ENCODE data around the gene JAKMIP1. TPM values are rescaled to one million over a fixed set of nuclear protein-coding genes. Genes with fewer than 3 reads are reported as not detected.

The JAKMIP1 gene
- polyA plus RNA-seq, 1 donor from 2014 or later: 15.3 TPM

DNA sequence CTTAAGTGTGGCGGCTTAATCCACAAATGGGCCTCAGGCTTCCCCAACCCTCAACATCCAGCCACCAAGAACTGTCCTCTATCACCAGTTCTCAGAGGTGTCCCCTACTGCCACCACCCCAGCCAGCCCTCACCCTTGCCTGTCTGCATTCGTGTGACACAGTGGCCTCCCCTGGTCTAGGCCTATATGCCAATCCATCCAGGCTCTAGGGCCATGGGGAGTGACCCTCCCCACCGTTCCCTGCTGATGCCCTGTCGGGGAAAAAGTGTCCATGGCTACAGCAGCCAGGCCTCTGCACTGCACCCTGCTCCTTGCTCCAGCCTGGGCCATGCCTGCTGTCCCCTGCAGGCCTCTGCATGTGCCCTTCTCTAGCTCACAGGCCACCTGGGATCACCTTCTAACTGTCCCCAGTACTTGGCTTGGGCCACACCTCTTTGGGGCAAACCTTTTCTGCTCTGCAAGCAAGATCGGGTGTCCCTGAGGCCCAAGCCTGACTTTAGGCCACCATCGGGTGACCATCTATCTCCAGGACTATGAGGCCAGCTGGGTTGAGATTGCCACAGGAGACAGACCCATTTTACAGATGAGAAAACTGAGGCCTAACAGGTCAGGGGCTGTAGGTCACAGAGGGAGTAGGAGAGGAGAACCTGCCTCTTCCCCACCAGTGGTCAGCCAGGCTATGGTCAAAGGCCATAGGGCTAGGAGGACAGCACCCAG lies 75.8 kb downstream of the JAKMIP1 start:
- Histone ChIP-seq H3K27me3 (ENCODE audit: insufficient read depth, low read depth, low read length) (no peaks in the 10 kb centered on the region), H3K9me2 (ENCODE audit: insufficient read depth, low read length) (no peaks in the 10 kb centered on the region), H3K9me3 (ENCODE audit: low read length) (no peaks in the 10 kb centered on the region), H3K27ac (ENCODE audit: low read length) (no peak overlapping the region), H4K20me1 (ENCODE audit: insufficient read depth) (no peaks in the 10 kb centered on the region), H3K36me3 (ENCODE audit: insufficient read depth, low read length) (no peaks in the 10 kb centered on the region), H3K9ac (ENCODE audit: low read length) (no peak overlapping the region), H3F3A (ENCODE audit: insufficient read depth, low read length, poor library complexity, severe bottlenecking) (no peaks in the 10 kb centered on the region), H3K4me2 (ENCODE audit: low read length) (no peak overlapping the region), H3K4me3 (ENCODE audit: low read length) (no peak overlapping the region), H3K79me2 (replicated peaks; ENCODE audit: insufficient read depth, low read length) (no peaks in the 10 kb centered on the region), H2AFZ (ENCODE audit: low read depth, low read length) (no peak overlapping the region)
- TF ChIP-seq RAD21 (conservative IDR thresholded peaks at IDR 0.05): no peak
- no peak for TF ChIP-seq TAF1 (IDR thresholded peaks at IDR 0.05; ENCODE audit: low read depth)
- no peak for TF ChIP-seq EZH2 (IDR thresholded peaks at IDR 0.05; ENCODE audit: borderline replicate concordance, insufficient read depth, low read length, poor library complexity, severe bottlenecking)
- TF ChIP-seq, protein P1, sequence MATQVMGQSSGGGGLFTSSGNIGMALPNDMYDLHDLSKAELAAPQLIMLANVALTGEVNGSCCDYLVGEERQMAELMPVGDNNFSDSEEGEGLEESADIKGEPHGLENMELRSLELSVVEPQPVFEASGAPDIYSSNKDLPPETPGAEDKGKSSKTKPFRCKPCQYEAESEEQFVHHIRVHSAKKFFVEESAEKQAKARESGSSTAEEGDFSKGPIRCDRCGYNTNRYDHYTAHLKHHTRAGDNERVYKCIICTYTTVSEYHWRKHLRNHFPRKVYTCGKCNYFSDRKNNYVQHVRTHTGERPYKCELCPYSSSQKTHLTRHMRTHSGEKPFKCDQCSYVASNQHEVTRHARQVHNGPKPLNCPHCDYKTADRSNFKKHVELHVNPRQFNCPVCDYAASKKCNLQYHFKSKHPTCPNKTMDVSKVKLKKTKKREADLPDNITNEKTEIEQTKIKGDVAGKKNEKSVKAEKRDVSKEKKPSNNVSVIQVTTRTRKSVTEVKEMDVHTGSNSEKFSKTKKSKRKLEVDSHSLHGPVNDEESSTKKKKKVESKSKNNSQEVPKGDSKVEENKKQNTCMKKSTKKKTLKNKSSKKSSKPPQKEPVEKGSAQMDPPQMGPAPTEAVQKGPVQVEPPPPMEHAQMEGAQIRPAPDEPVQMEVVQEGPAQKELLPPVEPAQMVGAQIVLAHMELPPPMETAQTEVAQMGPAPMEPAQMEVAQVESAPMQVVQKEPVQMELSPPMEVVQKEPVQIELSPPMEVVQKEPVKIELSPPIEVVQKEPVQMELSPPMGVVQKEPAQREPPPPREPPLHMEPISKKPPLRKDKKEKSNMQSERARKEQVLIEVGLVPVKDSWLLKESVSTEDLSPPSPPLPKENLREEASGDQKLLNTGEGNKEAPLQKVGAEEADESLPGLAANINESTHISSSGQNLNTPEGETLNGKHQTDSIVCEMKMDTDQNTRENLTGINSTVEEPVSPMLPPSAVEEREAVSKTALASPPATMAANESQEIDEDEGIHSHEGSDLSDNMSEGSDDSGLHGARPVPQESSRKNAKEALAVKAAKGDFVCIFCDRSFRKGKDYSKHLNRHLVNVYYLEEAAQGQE (IDR thresholded peaks at IDR 0.05; ENCODE audit: borderline replicate concordance): no peak
- no peak for TF ChIP-seq EP300 (conservative IDR thresholded peaks at IDR 0.05; ENCODE audit: poor library complexity, severe bottlenecking)
- no peak for TF ChIP-seq SMC3 (conservative IDR thresholded peaks at IDR 0.05; ENCODE audit: poor library complexity)
- no peak for TF ChIP-seq POLR2AphosphoS5 (IDR thresholded peaks at IDR 0.05)

DNA sequence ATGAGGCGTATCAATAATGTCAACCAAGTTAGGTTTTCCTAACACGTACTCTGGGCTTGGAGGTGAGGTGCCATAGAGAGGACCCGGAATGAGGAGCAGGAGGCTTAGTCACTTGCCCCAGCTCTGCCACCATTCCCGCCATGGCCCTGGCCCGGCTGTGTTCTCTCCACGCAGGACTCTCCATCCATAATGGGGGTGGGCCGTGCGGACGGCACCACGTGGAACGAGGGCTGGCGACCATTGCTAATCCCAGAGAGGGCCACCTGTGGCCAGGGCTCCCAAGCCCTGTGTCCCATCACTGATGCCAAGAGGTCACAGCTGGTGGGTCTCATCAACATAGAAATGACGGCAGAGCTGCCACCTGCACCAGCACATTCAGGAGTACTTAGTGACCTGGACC lies 76.4 kb downstream of the JAKMIP1 start:
- no peaks in the 10 kb centered on the region for H3K36me3 ChIP-seq (ENCODE audit: insufficient read depth, low read length)
- no peaks in the 10 kb centered on the region for H3K27me3 ChIP-seq (ENCODE audit: insufficient read depth, low read depth, low read length)
- no peak overlapping the region for H2AFZ ChIP-seq (ENCODE audit: low read depth, low read length)
- no peaks in the 10 kb centered on the region for H3K79me2 ChIP-seq (replicated peaks; ENCODE audit: insufficient read depth, low read length)
- H3K27ac ChIP-seq (ENCODE audit: low read length): no peak overlapping the region
- H3K4me3 ChIP-seq (ENCODE audit: low read length): no peak overlapping the region
- no peaks in the 10 kb centered on the region for H4K20me1 ChIP-seq (ENCODE audit: insufficient read depth)
- no peak overlapping the region for H3K4me2 ChIP-seq (ENCODE audit: low read length)
- H3K9me3 ChIP-seq (ENCODE audit: low read length): no peaks in the 10 kb centered on the region
- no peak for TF ChIP-seq POLR2AphosphoS5 (IDR thresholded peaks at IDR 0.05)
- TF ChIP-seq, protein P1 (IDR thresholded peaks at IDR 0.05; ENCODE audit: borderline replicate concordance): no peak
- TF ChIP-seq SMC3 (conservative IDR thresholded peaks at IDR 0.05; ENCODE audit: poor library complexity): no peak
- TF ChIP-seq MXI1 (conservative IDR thresholded peaks at IDR 0.05; ENCODE audit: poor library complexity, severe bottlenecking): no peak
- TF ChIP-seq, protein P2, sequence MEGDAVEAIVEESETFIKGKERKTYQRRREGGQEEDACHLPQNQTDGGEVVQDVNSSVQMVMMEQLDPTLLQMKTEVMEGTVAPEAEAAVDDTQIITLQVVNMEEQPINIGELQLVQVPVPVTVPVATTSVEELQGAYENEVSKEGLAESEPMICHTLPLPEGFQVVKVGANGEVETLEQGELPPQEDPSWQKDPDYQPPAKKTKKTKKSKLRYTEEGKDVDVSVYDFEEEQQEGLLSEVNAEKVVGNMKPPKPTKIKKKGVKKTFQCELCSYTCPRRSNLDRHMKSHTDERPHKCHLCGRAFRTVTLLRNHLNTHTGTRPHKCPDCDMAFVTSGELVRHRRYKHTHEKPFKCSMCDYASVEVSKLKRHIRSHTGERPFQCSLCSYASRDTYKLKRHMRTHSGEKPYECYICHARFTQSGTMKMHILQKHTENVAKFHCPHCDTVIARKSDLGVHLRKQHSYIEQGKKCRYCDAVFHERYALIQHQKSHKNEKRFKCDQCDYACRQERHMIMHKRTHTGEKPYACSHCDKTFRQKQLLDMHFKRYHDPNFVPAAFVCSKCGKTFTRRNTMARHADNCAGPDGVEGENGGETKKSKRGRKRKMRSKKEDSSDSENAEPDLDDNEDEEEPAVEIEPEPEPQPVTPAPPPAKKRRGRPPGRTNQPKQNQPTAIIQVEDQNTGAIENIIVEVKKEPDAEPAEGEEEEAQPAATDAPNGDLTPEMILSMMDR (IDR thresholded peaks at IDR 0.05; ENCODE audit: poor library complexity, severe bottlenecking): no peak
- TF ChIP-seq EP300 (conservative IDR thresholded peaks at IDR 0.05; ENCODE audit: poor library complexity, severe bottlenecking): no peak
- TF ChIP-seq RAD21 (conservative IDR thresholded peaks at IDR 0.05): no peak
- TF ChIP-seq TAF1 (IDR thresholded peaks at IDR 0.05; ENCODE audit: low read depth): no peak
- TF ChIP-seq EZH2 (IDR thresholded peaks at IDR 0.05; ENCODE audit: borderline replicate concordance, insufficient read depth, low read length, poor library complexity, severe bottlenecking): no peak
- no peaks in the 10 kb centered on the region for H3K9me2 ChIP-seq (ENCODE audit: insufficient read depth, low read length)
- H3K9ac ChIP-seq (ENCODE audit: low read length): no peak overlapping the region
- H3F3A ChIP-seq (ENCODE audit: insufficient read depth, low read length, poor library complexity, severe bottlenecking): no peaks in the 10 kb centered on the region

Data from neural cell (in vitro differentiated cells).